Mammary epithelial cell (primary cell): ENCODE data around the gene YIPF2.

Experiments
- CTCF ChIP-seq, 2 donors: IDR thresholded peaks in 1 of 2; conservative IDR thresholded peaks in 1 of 2; 2 replicates each; pipeline ENCODE4 v1.5.1; 2011 to 2012; ENCODE audit warnings: inconsistent platforms in 2 of 2, low read length in 2 of 2, mild to moderate bottlenecking in 2 of 2, control low read depth in 1 of 2, low read depth in 1 of 2; ENCODE audit not compliant: insufficient read depth in 1 of 2; ENCODE audit errors: extremely low read depth in 1 of 2
- EZH2 ChIP-seq: IDR thresholded peaks from 2 replicates; pipeline ENCODE4 v1.6.1; 2012; ENCODE audit warnings: low read length, inconsistent platforms, borderline replicate concordance

GRCh38 chr19:10895363-10895762 lies 33.1 kb downstream of the YIPF2 start:
- TF ChIP-seq CTCF (conservative IDR thresholded peaks at IDR 0.05 in 1 of 2, IDR thresholded peaks at IDR 0.05 in 1 of 2; ENCODE audit: extremely low read depth in 1 of 2, insufficient read depth in 1 of 2, low read depth in 1 of 2, low read length in 2 of 2) (no peak), EZH2 (no peak)
